ENCODE measurements around the gene C19orf73. TPM values are rescaled to one million over a fixed set of nuclear protein-coding genes. Genes with fewer than 3 reads are reported as not detected.
A peak's percentile ranks its signal among the peaks of the same experiment; 100 is the strongest.

Gene C19orf73
- total and polyA plus RNA-seq, 9 of the 15 experiments (the other 6 are each of a cell fraction or from before 2014, with no cell fraction given) = 0.08 to 7.4 (median 1.4) TPM

- TF ChIP-seq SFPQ (IDR thresholded peaks at IDR 0.05; ENCODE audit: low read depth, low read length) (no peak), POLR3A (IDR thresholded peaks at IDR 0.05; ENCODE audit: borderline replicate concordance, extremely low read depth, insufficient read depth, insufficient read length) (no peak), TEAD1 (CRISPR knock-in tag; IDR thresholded peaks at IDR 0.05) (peak; percentile 4 to 71; a peak in 2 of 4 replicates), SMAD3 (CRISPR knock-in tag; conservative IDR thresholded peaks at IDR 0.05) (no peak), SNRNP70 (optimal IDR thresholded peaks at IDR 0.05; ENCODE audit: low read depth, low read length) (no peak), ELK1 (CRISPR knock-in tag; IDR thresholded peaks at IDR 0.05) (no peak), ZBTB8A (IDR thresholded peaks at IDR 0.05; ENCODE audit: partially characterized antibody) (no peak), CBX8 (IDR thresholded peaks at IDR 0.05; ENCODE audit: borderline replicate concordance, extremely low read depth, low read depth, low read length, poor library complexity, severe bottlenecking) (no peak), MGA (IDR thresholded peaks at IDR 0.05) (no peak), FOXJ3 (CRISPR knock-in tag; IDR thresholded peaks at IDR 0.05) (no peak), SMAD1 (IDR thresholded peaks at IDR 0.05; ENCODE audit: low read depth, low read length, partially characterized antibody) (no peak)
These were observed 30.1 kb upstream of the C19orf73 start (continued) for GRCh38 chr19:49148784-49149651.

Data from K562 (cell line).